ENCODE data around the gene MAP4K5.

DNA sequence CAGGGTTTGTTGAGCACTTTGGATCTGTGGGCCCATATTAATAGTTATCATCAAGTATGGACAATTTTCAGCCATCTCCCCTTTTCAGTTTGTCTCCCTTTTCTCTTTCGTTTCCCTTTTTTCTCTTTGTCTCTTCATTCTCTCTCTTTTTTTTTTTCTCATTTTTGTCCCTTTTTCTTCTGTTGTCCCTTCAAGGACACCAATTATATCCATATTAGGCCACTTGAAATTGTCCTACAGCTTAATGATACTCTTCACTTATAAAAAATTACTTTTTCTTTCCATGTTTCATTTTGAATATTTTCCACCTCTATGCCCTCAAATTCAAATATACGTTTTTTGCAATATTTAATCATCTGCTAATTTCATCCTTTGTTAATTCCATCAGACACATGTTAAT is 53.3 kb downstream of the MAP4K5 start:
- TF ChIP-seq, protein P1, sequence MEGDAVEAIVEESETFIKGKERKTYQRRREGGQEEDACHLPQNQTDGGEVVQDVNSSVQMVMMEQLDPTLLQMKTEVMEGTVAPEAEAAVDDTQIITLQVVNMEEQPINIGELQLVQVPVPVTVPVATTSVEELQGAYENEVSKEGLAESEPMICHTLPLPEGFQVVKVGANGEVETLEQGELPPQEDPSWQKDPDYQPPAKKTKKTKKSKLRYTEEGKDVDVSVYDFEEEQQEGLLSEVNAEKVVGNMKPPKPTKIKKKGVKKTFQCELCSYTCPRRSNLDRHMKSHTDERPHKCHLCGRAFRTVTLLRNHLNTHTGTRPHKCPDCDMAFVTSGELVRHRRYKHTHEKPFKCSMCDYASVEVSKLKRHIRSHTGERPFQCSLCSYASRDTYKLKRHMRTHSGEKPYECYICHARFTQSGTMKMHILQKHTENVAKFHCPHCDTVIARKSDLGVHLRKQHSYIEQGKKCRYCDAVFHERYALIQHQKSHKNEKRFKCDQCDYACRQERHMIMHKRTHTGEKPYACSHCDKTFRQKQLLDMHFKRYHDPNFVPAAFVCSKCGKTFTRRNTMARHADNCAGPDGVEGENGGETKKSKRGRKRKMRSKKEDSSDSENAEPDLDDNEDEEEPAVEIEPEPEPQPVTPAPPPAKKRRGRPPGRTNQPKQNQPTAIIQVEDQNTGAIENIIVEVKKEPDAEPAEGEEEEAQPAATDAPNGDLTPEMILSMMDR (optimal IDR thresholded peaks at IDR 0.05 in 1 of 3, IDR thresholded peaks at IDR 0.05 in 1 of 3, conservative IDR thresholded peaks at IDR 0.05 in 1 of 3; ENCODE audit: extremely low read depth in 1 of 3, insufficient read depth in 2 of 3, low read length in 3 of 3) = no peak
- TF ChIP-seq EZH2 (IDR thresholded peaks at IDR 0.05; ENCODE audit: low read length) = no peak

All from keratinocyte (primary cell).